ENCODE results near the gene RPL3. TPM values are rescaled to one million over a fixed set of nuclear protein-coding genes. Genes with fewer than 3 reads are reported as not detected.

The RPL3 gene
- total RNA-seq, 1 experiment from 2014 or later = 3,009 TPM

DNA sequence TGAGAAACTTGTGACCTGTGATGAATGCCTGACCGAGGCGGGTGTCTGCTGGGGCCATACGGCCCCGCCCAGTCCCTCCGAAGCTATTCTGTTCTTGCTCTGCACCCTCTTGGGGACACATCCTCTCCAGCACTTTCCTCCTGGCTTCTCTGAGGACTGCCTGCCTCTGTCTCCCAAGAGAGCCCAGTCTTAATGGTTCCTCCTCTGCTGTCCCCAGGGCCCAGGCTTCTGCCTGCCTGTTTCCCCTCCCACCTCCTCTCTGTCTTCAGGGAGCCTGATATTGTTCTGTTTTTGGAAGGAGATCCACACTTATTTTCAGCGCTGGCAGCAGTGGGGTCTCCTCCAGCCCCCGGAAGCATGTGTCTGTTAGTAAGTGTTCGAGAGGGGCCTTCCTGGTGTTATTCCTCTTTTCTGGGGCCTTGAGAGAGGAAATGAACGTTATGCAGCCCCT lies 49.1 kb upstream of the RPL3 start:
- H3K4me3 Mint-ChIP-seq = no peak overlapping the region
- no peak for DNase-seq (ENCODE audit: low spot score)
- H3K9me3 Mint-ChIP-seq = peaks cover 5% of the 10 kb centered on the region; the same call in 1 of the 2 replicates
- ChIA-PET POLR2A (no interaction called here), CTCF (interaction anchor here (0.6 to 1.5 kb wide), 6 partner anchors 12 to 160 kb away, joined by 3 to 6 read pairs (median 4); no protein-coding TSS in a partner anchor)
- ATAC-seq = no peak
- H3K27me3 Mint-ChIP-seq (ENCODE audit: low read depth) = no peaks in the 10 kb centered on the region
- no peak for TF ChIP-seq JAZF1 (CRISPR knock-in tag; IDR thresholded peaks at IDR 0.05)
- no peak for TF ChIP-seq ZNF396 (CRISPR knock-in tag; IDR thresholded peaks at IDR 0.05; ENCODE audit: borderline replicate concordance)
- TF ChIP-seq, protein P1, sequence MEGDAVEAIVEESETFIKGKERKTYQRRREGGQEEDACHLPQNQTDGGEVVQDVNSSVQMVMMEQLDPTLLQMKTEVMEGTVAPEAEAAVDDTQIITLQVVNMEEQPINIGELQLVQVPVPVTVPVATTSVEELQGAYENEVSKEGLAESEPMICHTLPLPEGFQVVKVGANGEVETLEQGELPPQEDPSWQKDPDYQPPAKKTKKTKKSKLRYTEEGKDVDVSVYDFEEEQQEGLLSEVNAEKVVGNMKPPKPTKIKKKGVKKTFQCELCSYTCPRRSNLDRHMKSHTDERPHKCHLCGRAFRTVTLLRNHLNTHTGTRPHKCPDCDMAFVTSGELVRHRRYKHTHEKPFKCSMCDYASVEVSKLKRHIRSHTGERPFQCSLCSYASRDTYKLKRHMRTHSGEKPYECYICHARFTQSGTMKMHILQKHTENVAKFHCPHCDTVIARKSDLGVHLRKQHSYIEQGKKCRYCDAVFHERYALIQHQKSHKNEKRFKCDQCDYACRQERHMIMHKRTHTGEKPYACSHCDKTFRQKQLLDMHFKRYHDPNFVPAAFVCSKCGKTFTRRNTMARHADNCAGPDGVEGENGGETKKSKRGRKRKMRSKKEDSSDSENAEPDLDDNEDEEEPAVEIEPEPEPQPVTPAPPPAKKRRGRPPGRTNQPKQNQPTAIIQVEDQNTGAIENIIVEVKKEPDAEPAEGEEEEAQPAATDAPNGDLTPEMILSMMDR (IDR thresholded peaks at IDR 0.05) = no peak
- no peak for TF ChIP-seq FOXK1 (CRISPR knock-in tag; IDR thresholded peaks at IDR 0.05)
- no peak for TF ChIP-seq GTF2I (CRISPR knock-in tag; conservative IDR thresholded peaks at IDR 0.05)
- TF ChIP-seq, protein P2, sequence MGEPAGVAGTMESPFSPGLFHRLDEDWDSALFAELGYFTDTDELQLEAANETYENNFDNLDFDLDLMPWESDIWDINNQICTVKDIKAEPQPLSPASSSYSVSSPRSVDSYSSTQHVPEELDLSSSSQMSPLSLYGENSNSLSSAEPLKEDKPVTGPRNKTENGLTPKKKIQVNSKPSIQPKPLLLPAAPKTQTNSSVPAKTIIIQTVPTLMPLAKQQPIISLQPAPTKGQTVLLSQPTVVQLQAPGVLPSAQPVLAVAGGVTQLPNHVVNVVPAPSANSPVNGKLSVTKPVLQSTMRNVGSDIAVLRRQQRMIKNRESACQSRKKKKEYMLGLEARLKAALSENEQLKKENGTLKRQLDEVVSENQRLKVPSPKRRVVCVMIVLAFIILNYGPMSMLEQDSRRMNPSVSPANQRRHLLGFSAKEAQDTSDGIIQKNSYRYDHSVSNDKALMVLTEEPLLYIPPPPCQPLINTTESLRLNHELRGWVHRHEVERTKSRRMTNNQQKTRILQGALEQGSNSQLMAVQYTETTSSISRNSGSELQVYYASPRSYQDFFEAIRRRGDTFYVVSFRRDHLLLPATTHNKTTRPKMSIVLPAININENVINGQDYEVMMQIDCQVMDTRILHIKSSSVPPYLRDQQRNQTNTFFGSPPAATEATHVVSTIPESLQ (CRISPR knock-in tag; IDR thresholded peaks at IDR 0.05) = no peak
- H3K36me3 Mint-ChIP-seq = peaks cover 5% of the 10 kb centered on the region
- 0 out of 2 replicates have a peak overlapping the region, but pooled peaks have one; percentile 68 for H3K27ac Mint-ChIP-seq
- H3K4me1 Mint-ChIP-seq = peaks cover 21% of the 10 kb centered on the region

DNA sequence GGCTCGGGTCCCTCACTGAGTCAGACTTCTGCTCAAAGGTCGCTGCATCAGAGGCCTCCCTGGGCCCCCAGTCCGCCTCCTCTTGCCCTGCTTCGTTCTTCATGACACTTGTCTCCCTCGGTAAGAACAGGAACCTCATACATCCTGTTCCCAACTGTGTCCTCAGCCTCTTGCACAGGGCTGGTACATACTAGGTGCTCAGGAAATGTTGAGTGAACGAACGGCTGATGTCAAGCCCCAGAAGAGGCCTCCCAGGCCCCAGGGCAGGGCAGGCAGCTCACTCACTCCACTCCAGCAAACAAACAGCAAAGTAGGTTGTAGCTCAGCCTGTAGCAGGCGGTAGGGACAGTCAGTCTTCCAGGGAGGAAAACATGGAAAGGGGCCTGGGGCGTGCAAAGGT lies 47.6 kb upstream of the RPL3 start:
- H3K4me1 Mint-ChIP-seq = peaks cover 35% of the 10 kb centered on the region
- POLR2A ChIA-PET = no interaction called here
- H3K27me3 Mint-ChIP-seq (ENCODE audit: low read depth) = no peaks in the 10 kb centered on the region
- DNase-seq (ENCODE audit: low spot score) (no peak), ATAC-seq (no peak)
- TF ChIP-seq, protein P2 (CRISPR knock-in tag; IDR thresholded peaks at IDR 0.05) = no peak
- TF ChIP-seq FOXP1 (CRISPR knock-in tag; IDR thresholded peaks at IDR 0.05; ENCODE audit: borderline replicate concordance) = no peak
- CTCF ChIA-PET = interaction anchor here (3.5 kb wide), 1 partner anchor 36 kb away, joined by 12 read pairs; no protein-coding TSS in a partner anchor
- H3K9me3 Mint-ChIP-seq = peaks cover 5% of the 10 kb centered on the region; the same call in 1 of the 2 replicates
- peak overlapping the region; percentile 70; the same call in 1 of the 2 replicates for H3K27ac Mint-ChIP-seq
- H3K4me3 Mint-ChIP-seq = no peak overlapping the region
- peaks cover 5% of the 10 kb centered on the region for H3K36me3 Mint-ChIP-seq

DNA sequence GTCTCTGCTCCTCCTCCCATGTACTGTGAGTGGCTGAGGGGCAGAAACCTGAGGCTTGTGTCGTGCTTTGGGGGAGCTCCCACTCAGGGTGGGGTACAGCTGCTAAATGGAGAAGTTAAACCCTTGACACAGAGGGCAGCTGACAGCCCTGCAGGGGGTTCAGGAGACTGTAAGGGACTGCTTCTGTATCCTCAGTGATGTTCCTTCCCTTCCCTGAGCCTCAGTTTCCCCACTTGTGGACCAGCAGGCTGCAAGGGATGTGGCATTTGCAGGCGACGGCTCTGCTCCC lies 46.0 kb upstream of the RPL3 start:
- Mint-ChIP-seq H3K4me3 (no peak overlapping the region), H3K27ac (no peak overlapping the region), H3K27me3 (ENCODE audit: low read depth) (no peaks in the 10 kb centered on the region), H3K9me3 (no peaks in the 10 kb centered on the region), H3K4me1 (peaks cover 48% of the 10 kb centered on the region), H3K36me3 (no peaks in the 10 kb centered on the region)
- ChIA-PET CTCF (interaction anchor here (1.0 to 3.5 kb wide), 4 partner anchors 16 to 35 kb away, joined by 3 to 12 read pairs (median 5); partner anchors contain the start of genes SYNGR1 and TAB1), POLR2A (no interaction called here)
- ATAC-seq (no peak), DNase-seq (ENCODE audit: low spot score) (no peak)
- TF ChIP-seq ZNF121 (CRISPR knock-in tag; IDR thresholded peaks at IDR 0.05) = no peak
- TF ChIP-seq, protein P3, sequence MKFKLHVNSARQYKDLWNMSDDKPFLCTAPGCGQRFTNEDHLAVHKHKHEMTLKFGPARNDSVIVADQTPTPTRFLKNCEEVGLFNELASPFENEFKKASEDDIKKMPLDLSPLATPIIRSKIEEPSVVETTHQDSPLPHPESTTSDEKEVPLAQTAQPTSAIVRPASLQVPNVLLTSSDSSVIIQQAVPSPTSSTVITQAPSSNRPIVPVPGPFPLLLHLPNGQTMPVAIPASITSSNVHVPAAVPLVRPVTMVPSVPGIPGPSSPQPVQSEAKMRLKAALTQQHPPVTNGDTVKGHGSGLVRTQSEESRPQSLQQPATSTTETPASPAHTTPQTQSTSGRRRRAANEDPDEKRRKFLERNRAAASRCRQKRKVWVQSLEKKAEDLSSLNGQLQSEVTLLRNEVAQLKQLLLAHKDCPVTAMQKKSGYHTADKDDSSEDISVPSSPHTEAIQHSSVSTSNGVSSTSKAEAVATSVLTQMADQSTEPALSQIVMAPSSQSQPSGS (CRISPR knock-in tag; IDR thresholded peaks at IDR 0.05; ENCODE audit: borderline replicate concordance, low read depth) = no peak
- TF ChIP-seq PRRX2 (CRISPR knock-in tag; IDR thresholded peaks at IDR 0.05) = no peak
- TF ChIP-seq, protein P4, sequence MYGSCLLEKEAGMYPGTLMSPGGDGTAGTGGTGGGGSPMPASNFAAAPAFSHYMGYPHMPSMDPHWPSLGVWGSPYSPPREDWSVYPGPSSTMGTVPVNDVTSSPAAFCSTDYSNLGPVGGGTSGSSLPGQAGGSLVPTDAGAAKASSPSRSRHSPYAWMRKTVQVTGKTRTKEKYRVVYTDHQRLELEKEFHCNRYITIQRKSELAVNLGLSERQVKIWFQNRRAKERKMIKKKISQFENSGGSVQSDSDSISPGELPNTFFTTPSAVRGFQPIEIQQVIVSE (CRISPR knock-in tag; IDR thresholded peaks at IDR 0.05; ENCODE audit: borderline replicate concordance) = no peak
- TF ChIP-seq ZNF423 (CRISPR knock-in tag; IDR thresholded peaks at IDR 0.05) = no peak
- no peak for TF ChIP-seq SP1 (CRISPR knock-in tag; conservative IDR thresholded peaks at IDR 0.05)
- TF ChIP-seq, protein P1 (IDR thresholded peaks at IDR 0.05) = no peak
- no peak for TF ChIP-seq SOX15 (CRISPR knock-in tag; IDR thresholded peaks at IDR 0.05)
- TF ChIP-seq, protein P5, sequence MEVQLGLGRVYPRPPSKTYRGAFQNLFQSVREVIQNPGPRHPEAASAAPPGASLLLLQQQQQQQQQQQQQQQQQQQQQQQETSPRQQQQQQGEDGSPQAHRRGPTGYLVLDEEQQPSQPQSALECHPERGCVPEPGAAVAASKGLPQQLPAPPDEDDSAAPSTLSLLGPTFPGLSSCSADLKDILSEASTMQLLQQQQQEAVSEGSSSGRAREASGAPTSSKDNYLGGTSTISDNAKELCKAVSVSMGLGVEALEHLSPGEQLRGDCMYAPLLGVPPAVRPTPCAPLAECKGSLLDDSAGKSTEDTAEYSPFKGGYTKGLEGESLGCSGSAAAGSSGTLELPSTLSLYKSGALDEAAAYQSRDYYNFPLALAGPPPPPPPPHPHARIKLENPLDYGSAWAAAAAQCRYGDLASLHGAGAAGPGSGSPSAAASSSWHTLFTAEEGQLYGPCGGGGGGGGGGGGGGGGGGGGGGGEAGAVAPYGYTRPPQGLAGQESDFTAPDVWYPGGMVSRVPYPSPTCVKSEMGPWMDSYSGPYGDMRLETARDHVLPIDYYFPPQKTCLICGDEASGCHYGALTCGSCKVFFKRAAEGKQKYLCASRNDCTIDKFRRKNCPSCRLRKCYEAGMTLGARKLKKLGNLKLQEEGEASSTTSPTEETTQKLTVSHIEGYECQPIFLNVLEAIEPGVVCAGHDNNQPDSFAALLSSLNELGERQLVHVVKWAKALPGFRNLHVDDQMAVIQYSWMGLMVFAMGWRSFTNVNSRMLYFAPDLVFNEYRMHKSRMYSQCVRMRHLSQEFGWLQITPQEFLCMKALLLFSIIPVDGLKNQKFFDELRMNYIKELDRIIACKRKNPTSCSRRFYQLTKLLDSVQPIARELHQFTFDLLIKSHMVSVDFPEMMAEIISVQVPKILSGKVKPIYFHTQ (CRISPR knock-in tag; IDR thresholded peaks at IDR 0.05) = no peak
- TF ChIP-seq, protein P6, sequence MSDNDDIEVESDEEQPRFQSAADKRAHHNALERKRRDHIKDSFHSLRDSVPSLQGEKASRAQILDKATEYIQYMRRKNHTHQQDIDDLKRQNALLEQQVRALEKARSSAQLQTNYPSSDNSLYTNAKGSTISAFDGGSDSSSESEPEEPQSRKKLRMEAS (CRISPR knock-in tag; IDR thresholded peaks at IDR 0.05) = no peak
- no peak for TF ChIP-seq NFYB (CRISPR knock-in tag; conservative IDR thresholded peaks at IDR 0.05; ENCODE audit: low read depth)
- no peak for TF ChIP-seq NFATC4 (CRISPR knock-in tag; IDR thresholded peaks at IDR 0.05)
- no peak for TF ChIP-seq FOXP1 (CRISPR knock-in tag; IDR thresholded peaks at IDR 0.05; ENCODE audit: borderline replicate concordance)
